Neutrophil (primary cell): ENCODE measurements around the gene BACH2.

Source experiments
- H3K27ac ChIP-seq: fragments of 200-600 bp; sonication (generic); 2 replicates; pipeline ENCODE4 v1.5.1; 2016; ENCODE audit warnings: mild to moderate bottlenecking, moderate library complexity
- H3K27me3 ChIP-seq: fragments of 200-600 bp; sonication (generic); 2 replicates; pipeline ENCODE4 v1.6.0; 2016; ENCODE audit warnings: mild to moderate bottlenecking
- H3K36me3 ChIP-seq: fragments of 200-600 bp; sonication (generic); 2 replicates; pipeline ENCODE4 v1.5.1; 2017
- H3K4me1 ChIP-seq, 2 experiments: fragments of 200-600 bp in 1 of 2; sonication (generic) in 1 of 2; 1 replicate in 1 of 2; 2 replicates in 1 of 2; pipeline versions ENCODE4 v1.5.1 to v1.6.1; 2013 to 2016; ENCODE audit warnings: low read depth in 1 of 2, low read length in 1 of 2, mild to moderate bottlenecking in 1 of 2, moderate library complexity in 1 of 2; ENCODE audit not compliant: control insufficient read depth in 1 of 2, insufficient read depth in 1 of 2
- H3K4me3 ChIP-seq, 2 experiments: fragments of 200-600 bp in 1 of 2; sonication (generic) in 1 of 2; 1 replicate in 1 of 2; 2 replicates in 1 of 2; pipeline ENCODE4 v1.5.1; 2013 to 2016; ENCODE audit warnings: low read depth in 1 of 2, low read length in 1 of 2, mild to moderate bottlenecking in 1 of 2, moderate library complexity in 1 of 2
- H3K9me3 ChIP-seq: fragments of 200-600 bp; sonication (generic); 2 replicates; pipeline ENCODE4 v1.5.1; 2016
- TF ChIP-seq, protein P1 (sequence below): fragments of 200-600 bp; sonication (generic); IDR thresholded peaks from 2 replicates; pipeline ENCODE4 v1.5.1; 2016; ENCODE audit warnings: antibody characterized with exemption

BACH2 gene

GRCh38 chr6:90256698-90257485 lies 39.8 kb downstream of the BACH2 start:
- TF ChIP-seq, protein P1, sequence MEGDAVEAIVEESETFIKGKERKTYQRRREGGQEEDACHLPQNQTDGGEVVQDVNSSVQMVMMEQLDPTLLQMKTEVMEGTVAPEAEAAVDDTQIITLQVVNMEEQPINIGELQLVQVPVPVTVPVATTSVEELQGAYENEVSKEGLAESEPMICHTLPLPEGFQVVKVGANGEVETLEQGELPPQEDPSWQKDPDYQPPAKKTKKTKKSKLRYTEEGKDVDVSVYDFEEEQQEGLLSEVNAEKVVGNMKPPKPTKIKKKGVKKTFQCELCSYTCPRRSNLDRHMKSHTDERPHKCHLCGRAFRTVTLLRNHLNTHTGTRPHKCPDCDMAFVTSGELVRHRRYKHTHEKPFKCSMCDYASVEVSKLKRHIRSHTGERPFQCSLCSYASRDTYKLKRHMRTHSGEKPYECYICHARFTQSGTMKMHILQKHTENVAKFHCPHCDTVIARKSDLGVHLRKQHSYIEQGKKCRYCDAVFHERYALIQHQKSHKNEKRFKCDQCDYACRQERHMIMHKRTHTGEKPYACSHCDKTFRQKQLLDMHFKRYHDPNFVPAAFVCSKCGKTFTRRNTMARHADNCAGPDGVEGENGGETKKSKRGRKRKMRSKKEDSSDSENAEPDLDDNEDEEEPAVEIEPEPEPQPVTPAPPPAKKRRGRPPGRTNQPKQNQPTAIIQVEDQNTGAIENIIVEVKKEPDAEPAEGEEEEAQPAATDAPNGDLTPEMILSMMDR = no peak
- H3K27ac ChIP-seq = no peak overlapping the region
- no peaks in the 10 kb centered on the region for H3K9me3 ChIP-seq
- H3K4me1 ChIP-seq = no peaks in the 10 kb centered on the region
- no peak overlapping the region for H3K4me3 ChIP-seq
- H3K27me3 ChIP-seq = no peaks in the 10 kb centered on the region
- no peaks in the 10 kb centered on the region for H3K36me3 ChIP-seq

GRCh38 chr6:90253631-90254030 lies 43.0 kb downstream of the BACH2 start:
- Histone ChIP-seq H3K4me3 (no peak overlapping the region), H3K27ac (no peak overlapping the region), H3K4me1 (no peaks in the 10 kb centered on the region), H3K27me3 (no peaks in the 10 kb centered on the region), H3K9me3 (no peaks in the 10 kb centered on the region), H3K36me3 (no peaks in the 10 kb centered on the region)
- TF ChIP-seq, protein P1 = no peak

- Histone ChIP-seq H3K9me3 (no peaks in the 10 kb centered on the region), H3K27me3 (no peaks in the 10 kb centered on the region), H3K36me3 (no peaks in the 10 kb centered on the region), H3K4me1 (no peaks in the 10 kb centered on the region), H3K27ac (no peak overlapping the region), H3K4me3 (no peak overlapping the region)
- TF ChIP-seq, protein P1 = no peak
Measured at GRCh38 chr6:90251295-90251992, 45.2 kb downstream of the BACH2 start.

GRCh38 chr6:90250405-90250804 lies 46.2 kb downstream of the BACH2 start:
- no peaks in the 10 kb centered on the region for H3K9me3 ChIP-seq
- H3K4me1 ChIP-seq = no peaks in the 10 kb centered on the region
- H3K27ac ChIP-seq = no peak overlapping the region
- no peaks in the 10 kb centered on the region for H3K36me3 ChIP-seq
- no peaks in the 10 kb centered on the region for H3K27me3 ChIP-seq
- TF ChIP-seq, protein P1 = no peak
- no peak overlapping the region for H3K4me3 ChIP-seq

- H3K27ac ChIP-seq = no peak overlapping the region
- no peaks in the 10 kb centered on the region for H3K36me3 ChIP-seq
- no peak overlapping the region for H3K4me3 ChIP-seq
- no peaks in the 10 kb centered on the region for H3K9me3 ChIP-seq
- H3K4me1 ChIP-seq = no peaks in the 10 kb centered on the region
- no peaks in the 10 kb centered on the region for H3K27me3 ChIP-seq
- TF ChIP-seq, protein P1 = no peak
Measured at GRCh38 chr6:90249458-90249857, 47.2 kb downstream of the BACH2 start.
